Heart left ventricle (tissue), 16 donors: Measurements from ENCODE around the gene TTLL12. TPM values are rescaled to one million over a fixed set of nuclear protein-coding genes. Genes with fewer than 3 reads are reported as not detected.
A peak's percentile ranks its signal among the peaks of the same experiment; 100 is the strongest.

Source experiments
- ATAC-seq, 4 donors: fragments of 200-7000 bp; cut with Tn5 transposase; one replicate each; pipeline ENCODE4 v1.9.1; 2020 to 2022; ENCODE audit warnings: moderate library complexity in 4 of 4, mild to moderate bottlenecking in 3 of 4, moderate number of reproducible peaks in 1 of 4
- DNase-seq, 5 donors: peaks; one replicate each; pipeline ENCODE4 v3.0.0-alpha.2; 2020
- H3K27ac ChIP-seq, 12 donors: fragments of 200-600 bp; sonication (generic) in 4 of 12; one replicate each; pipeline versions ENCODE4 v1.5.0 to v1.8.0; 2016 to 2022; ENCODE audit warnings: mild to moderate bottlenecking in 2 of 12
- H3K27me3 ChIP-seq, 9 donors: fragments of 200-600 bp; sonication (generic) in 2 of 9; one replicate each; pipeline versions ENCODE4 v1.5.1 to v1.8.0; 2016 to 2022; ENCODE audit warnings: mild to moderate bottlenecking in 3 of 9
- H3K36me3 ChIP-seq, 9 donors: fragments of 200-600 bp; sonication (generic) in 2 of 9; one replicate each; pipeline versions ENCODE4 v1.5.0 to v1.8.0; 2018 to 2022; ENCODE audit warnings: mild to moderate bottlenecking in 2 of 9
- H3K4me1 ChIP-seq, 12 donors: fragments of 200-600 bp; sonication (generic) in 4 of 12; one replicate each; pipeline versions ENCODE4 v1.5.0 to v1.8.0; 2016 to 2022; ENCODE audit warnings: mild to moderate bottlenecking in 3 of 12
- H3K4me3 ChIP-seq, 12 donors: fragments of 200-600 bp; sonication (generic) in 4 of 12; one replicate each; pipeline versions ENCODE4 v1.5.0 to v1.8.0; 2017 to 2022; ENCODE audit warnings: mild to moderate bottlenecking in 9 of 12, moderate library complexity in 4 of 12
- H3K9me3 ChIP-seq, 12 donors: fragments of 200-600 bp; sonication (generic) in 4 of 12; one replicate each; pipeline versions ENCODE4 v1.5.0 to v1.8.0; 2016 to 2022; ENCODE audit warnings: mild to moderate bottlenecking in 1 of 12
- POLR2A ChIP-seq, 2 donors: fragments of 450-650 bp; IDR thresholded peaks; one replicate each; pipeline ENCODE4 v1.6.1; 2017; ENCODE audit warnings: antibody characterized with exemption in 2 of 2, mild to moderate bottlenecking in 2 of 2, moderate library complexity in 2 of 2
- WGBS, 4 donors: extraction: QIAGEN DNeasy Blood & Tissue Kit in 2 of 4; methylation state at CpG; one replicate each; pipeline versions ENCODE4 v1.1.5 to v1.1.7; 2013 to 2018; 5-methylcytosine and 5-hydroxymethylcytosine counted together
- intact Hi-C, 10 donors: fragments of 100-400 bp; cut with DNase I; formaldehyde crosslinking; loops; one replicate each; pipeline versions ENCODE4 v1.11.1 to v1.14.2; 2022
- polyA plus RNA-seq, 2 donors: library from polyadenylated mRNA; stranded (reverse); fragments of 200-250 nt; gene quantifications; one replicate each; pipeline ENCODE4 v1.2.3, GENCODE V29; 2013
- total RNA-seq, 9 donors: library from RNA; depleted of rRNA in 2 of 9; stranded (reverse); fragments of >200 nt in 2 of 9; fragmentation: NEBNext Ultra II Directional in 3 of 9; extraction: Animal tissue kit (Norgen Biotek cat#: 25700) in 3 of 9; gene quantifications; one replicate each; pipeline versions ENCODE4 v1.1.0 to v1.2.4, GENCODE V29; 2016 to 2023
- TF ChIP-seq, protein P1 (sequence below), 12 donors: fragments of 200-600 bp; sonication (generic) in 4 of 12; IDR thresholded peaks; one replicate each; pipeline versions ENCODE4 v1.5.0 to v1.8.0; 2018 to 2022; ENCODE audit warnings: antibody characterized with exemption in 12 of 12, mild to moderate bottlenecking in 5 of 12
- donor health status: ischemic (EF 13 %, LVEDD 7.1; RV severe dilation, severe dysfunction).
- donor health status: healthy with polysubstance abuse.
- donor health status: DM: no; HTN: yes; CAD: no.
- donor health status: DM: no; HTN: no; CAD: no.
- donor health status: ischemic (EF 25% LVEDD 6.9; RV normal size, moderate dysfunction).
- donor health status: ischemic (EF 25% LVEDD 5.7; RV mildly dilated, moderate dysfunction).
- donor health status: healthy.
- donor health status: DM: yes; HTN: yes; CAD: no.
- donor health status: ischemic (EF 35%, LVEDD 5.7; RV mildly dilated, moderate dysfunction).
- donor health status: nonischemic (EF 11% LVEDD 7.7; RV severe dilation, severe dysfunction).
- donor health status: DM: yes; HTN: yes; CAD: no.
- donor health status: PGD.
- donor health status: ischemic (EF 29% LVEDD 5.4; RV normal size, mild dysfunction).
- donor health status: nonischemic (EF 23%, LVEDD 6.1; RV moderate dilation, normal function).

The TTLL12 gene
- total and polyA plus RNA-seq, 11 donors = 8.0 to 29.0 (median 11.9) TPM

DNA sequence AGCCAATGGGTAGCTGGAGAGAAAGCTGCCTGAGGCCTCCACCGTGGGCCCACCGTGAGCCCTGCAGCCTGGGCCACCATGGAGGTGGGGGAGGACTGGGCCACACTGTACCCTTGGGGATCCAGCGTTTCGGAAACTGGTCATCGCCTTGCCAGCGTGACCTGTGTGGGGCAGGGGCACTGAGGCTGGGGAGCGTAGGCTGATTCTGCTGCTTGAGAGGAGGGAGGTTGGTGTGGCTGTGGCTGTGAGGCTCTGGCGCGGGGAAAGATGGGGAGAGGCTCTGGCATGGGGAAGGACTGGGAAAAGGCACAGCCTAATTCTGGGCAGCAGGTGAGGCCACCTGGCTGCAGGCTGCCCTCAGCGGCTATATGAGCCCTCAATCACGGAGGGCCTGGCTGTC, 12.6 kb upstream of the TTLL12 start:
- H3K27ac ChIP-seq = no peak overlapping the region
- no peaks in the 10 kb centered on the region for H3K36me3 ChIP-seq
- no peaks in the 10 kb centered on the region for H3K9me3 ChIP-seq
- peaks cover 0 to 6% (median 0%) of the 10 kb centered on the region in 9 donors for H3K27me3 ChIP-seq
- peak in 2 of 5 donors; percentile 14 to 24 for DNase-seq
- no peak overlapping the region for H3K4me3 ChIP-seq
- intact Hi-C loops = no loop called here
- TF ChIP-seq, protein P1, sequence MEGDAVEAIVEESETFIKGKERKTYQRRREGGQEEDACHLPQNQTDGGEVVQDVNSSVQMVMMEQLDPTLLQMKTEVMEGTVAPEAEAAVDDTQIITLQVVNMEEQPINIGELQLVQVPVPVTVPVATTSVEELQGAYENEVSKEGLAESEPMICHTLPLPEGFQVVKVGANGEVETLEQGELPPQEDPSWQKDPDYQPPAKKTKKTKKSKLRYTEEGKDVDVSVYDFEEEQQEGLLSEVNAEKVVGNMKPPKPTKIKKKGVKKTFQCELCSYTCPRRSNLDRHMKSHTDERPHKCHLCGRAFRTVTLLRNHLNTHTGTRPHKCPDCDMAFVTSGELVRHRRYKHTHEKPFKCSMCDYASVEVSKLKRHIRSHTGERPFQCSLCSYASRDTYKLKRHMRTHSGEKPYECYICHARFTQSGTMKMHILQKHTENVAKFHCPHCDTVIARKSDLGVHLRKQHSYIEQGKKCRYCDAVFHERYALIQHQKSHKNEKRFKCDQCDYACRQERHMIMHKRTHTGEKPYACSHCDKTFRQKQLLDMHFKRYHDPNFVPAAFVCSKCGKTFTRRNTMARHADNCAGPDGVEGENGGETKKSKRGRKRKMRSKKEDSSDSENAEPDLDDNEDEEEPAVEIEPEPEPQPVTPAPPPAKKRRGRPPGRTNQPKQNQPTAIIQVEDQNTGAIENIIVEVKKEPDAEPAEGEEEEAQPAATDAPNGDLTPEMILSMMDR (IDR thresholded peaks at IDR 0.05) = no peak
- TF ChIP-seq POLR2A (IDR thresholded peaks at IDR 0.05) = no peak
- no peak for ATAC-seq
- H3K4me1 ChIP-seq = no peaks in the 10 kb centered on the region
- WGBS, 4 donors = 85 to 93% (median 88%) methylated on average over 11 of the region's 11 CpGs

DNA sequence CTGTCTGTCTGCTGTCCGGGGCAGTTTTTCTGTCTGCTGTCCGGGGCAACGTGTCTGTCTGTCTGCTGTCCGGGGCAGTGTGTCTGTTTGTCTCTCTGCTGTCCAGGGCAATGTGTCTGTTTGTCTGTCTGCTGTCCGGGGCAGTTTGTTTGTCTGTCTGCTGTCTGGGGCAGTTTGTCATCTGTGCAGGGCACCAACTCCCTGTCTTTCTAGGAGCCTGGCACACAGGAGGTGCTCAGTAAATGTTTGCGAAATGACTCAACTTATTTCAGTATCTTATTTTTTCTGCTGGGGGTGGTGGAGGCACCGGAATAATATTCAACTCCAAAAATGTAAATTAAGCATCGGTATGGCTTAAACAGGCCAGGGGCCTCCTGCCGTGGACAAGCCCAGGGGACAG, 12.0 kb upstream of the TTLL12 start:
- ATAC-seq = no peak
- WGBS, 4 donors = 76 to 88% (median 77%) methylated on average over 9 of the region's 9 CpGs

DNA sequence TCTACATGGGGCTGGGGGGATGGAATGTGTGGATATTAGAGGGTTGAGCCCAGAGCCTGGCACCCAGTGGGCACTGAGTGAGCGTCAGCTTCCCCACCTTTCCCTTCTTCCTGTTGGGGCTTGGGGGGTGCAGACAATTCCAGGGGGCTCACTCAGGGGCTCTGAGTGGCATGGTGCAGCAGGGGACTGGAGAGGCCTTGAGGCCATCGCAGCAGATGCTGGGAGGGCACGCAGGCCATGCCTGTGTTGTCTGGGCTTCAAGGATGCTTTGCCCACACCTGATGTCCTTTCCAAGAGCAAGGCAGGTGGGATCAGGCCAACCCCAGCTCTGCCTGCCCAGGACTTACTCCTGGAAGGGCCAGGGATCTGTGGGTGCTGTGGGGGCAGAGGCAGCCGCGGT, 11.2 kb upstream of the TTLL12 start:
- Histone ChIP-seq H3K4me3 (no peak overlapping the region), H3K9me3 (no peaks in the 10 kb centered on the region), H3K4me1 (no peaks in the 10 kb centered on the region), H3K36me3 (no peaks in the 10 kb centered on the region), H3K27ac (no peak overlapping the region), H3K27me3 (peaks cover 0 to 6% (median 0%) of the 10 kb centered on the region in 9 donors)
- TF ChIP-seq, protein P1 (IDR thresholded peaks at IDR 0.05) = no peak
- TF ChIP-seq POLR2A (IDR thresholded peaks at IDR 0.05) = no peak
- ATAC-seq (peak in 1 of 4 donors; percentile 20), DNase-seq (peak in 1 of 5 donors; percentile 19)
- intact Hi-C loops = no loop called here
- 67 to 89% (median 79%) methylated on average over 3 to 5 of the region's 5 CpGs for WGBS, 4 donors

More for the DNA sequence above, 12.0 kb upstream of the TTLL12 start:
- intact Hi-C loops = no loop called here
- peak in 1 of 5 donors; percentile 33 for DNase-seq
- Histone ChIP-seq H3K4me1 (no peaks in the 10 kb centered on the region), H3K4me3 (no peak overlapping the region), H3K27me3 (peaks cover 0 to 6% (median 0%) of the 10 kb centered on the region in 9 donors), H3K36me3 (no peaks in the 10 kb centered on the region), H3K27ac (no peak overlapping the region), H3K9me3 (no peaks in the 10 kb centered on the region)
- TF ChIP-seq, protein P1 (IDR thresholded peaks at IDR 0.05) = no peak

DNA sequence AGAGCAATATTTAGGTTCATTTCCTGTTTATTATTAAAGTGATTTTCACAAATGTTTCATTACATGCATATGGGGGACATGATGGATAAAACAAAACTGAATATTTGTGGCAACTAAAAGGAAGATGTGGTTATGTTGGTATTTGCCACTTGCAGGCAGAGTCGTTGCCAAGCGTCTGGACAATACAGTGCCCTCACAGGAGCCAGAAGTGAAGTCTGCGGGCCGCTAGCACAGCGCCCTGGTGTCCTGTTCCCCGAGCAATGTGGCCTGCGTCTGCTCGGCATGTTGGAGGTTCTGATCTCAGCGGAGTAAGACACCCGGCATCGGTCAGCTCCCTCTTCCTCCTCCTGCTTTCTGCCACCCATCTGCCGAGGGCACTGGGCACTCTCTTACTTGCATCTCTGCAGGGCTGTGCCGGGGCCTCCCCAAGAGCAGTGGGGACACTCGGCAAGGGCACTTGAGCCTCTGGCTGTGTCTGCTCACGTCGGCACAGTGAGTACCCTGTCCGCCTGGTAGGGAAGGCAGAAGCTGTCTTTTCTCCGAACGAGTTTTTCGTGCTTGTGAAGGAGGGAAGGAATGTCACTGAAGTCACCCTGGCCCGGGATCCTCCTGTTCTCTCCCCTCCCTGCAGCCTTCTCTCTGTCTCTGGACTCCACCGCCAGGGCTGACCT, 10.5 kb upstream of the TTLL12 start:
- DNase-seq (peak in 2 of 5 donors; percentile 27 to 33), ATAC-seq (peak; percentile 60 to 73 (median 66))
- H3K27me3 ChIP-seq = peaks cover 0 to 6% (median 0%) of the 10 kb centered on the region in 9 donors
- H3K36me3 ChIP-seq = no peaks in the 10 kb centered on the region
- H3K4me3 ChIP-seq = no peak overlapping the region
- WGBS, 4 donors = 38 to 57% (median 49%) methylated on average over 20 to 22 of the region's 22 CpGs
- TF ChIP-seq, protein P1 (IDR thresholded peaks at IDR 0.05) = no peak
- no peak for TF ChIP-seq POLR2A (IDR thresholded peaks at IDR 0.05)
- no peaks in the 10 kb centered on the region for H3K9me3 ChIP-seq
- H3K27ac ChIP-seq = no peak overlapping the region
- no peaks in the 10 kb centered on the region for H3K4me1 ChIP-seq
- intact Hi-C loops = no loop called here
